Activated effector memory CD4-positive, alpha-beta T cell treated with anti-CD3 and anti-CD28 coated beads, Interleukin-2, amount 50 U/mL, for 16 hours (primary cell): Measurements from ENCODE around the gene SERTAD3.
"Not testable (repeated sequence)": the region's sequence is repeated elsewhere in the genome, so short reads cannot be mapped to it uniquely, and the experiment has no call there.

Experiments used
- DNase-seq: peaks from one replicate; pipeline ENCODE4 v3.0.0-alpha.2; 2020

The SERTAD3 gene

GRCh38 chr19:40457953-40458596 lies 13.9 kb upstream of the SERTAD3 start:
- no peak for DNase-seq

- no peak for DNase-seq
Observed at GRCh38 chr19:40457048-40457447, 12.9 kb upstream of the SERTAD3 start.

- DNase-seq = not testable (repeated sequence)
Observed at GRCh38 chr19:40453943-40454342, 9.8 kb upstream of the SERTAD3 start.

- no peak for DNase-seq
Observed at GRCh38 chr19:40453151-40453735, 9.1 kb upstream of the SERTAD3 start.

- DNase-seq = no peak
Observed at GRCh38 chr19:40452016-40452415, 7.9 kb upstream of the SERTAD3 start.

GRCh38 chr19:40450664-40451063 lies 6.5 kb upstream of the SERTAD3 start:
- DNase-seq = no peak

- no peak for DNase-seq
Observed at GRCh38 chr19:40449506-40449905, 5.4 kb upstream of the SERTAD3 start.

GRCh38 chr19:40446263-40446784 lies 2.2 kb upstream of the SERTAD3 start:
- DNase-seq = no peak

- no peak for DNase-seq
Observed at GRCh38 chr19:40445780-40446262, 1.7 kb upstream of the SERTAD3 start.

GRCh38 chr19:40444825-40445312 lies 734 bp upstream of the SERTAD3 start:
- DNase-seq = no peak

GRCh38 chr19:40443131-40443999 lies 770 bp downstream of the SERTAD3 start:
- DNase-seq = peak; percentile 100

GRCh38 chr19:40442328-40443130 lies 1.6 kb downstream of the SERTAD3 start:
- peak; percentile 65 for DNase-seq

- DNase-seq = no peak
Observed at GRCh38 chr19:40441719-40442253, 2.3 kb downstream of the SERTAD3 start.

- no peak for DNase-seq
Observed at GRCh38 chr19:40438284-40438683, 5.9 kb downstream of the SERTAD3 start.

- peak; percentile 84 for DNase-seq
Observed at GRCh38 chr19:40433391-40434216, 10.5 kb downstream of the SERTAD3 start.

GRCh38 chr19:40432760-40433159 lies 11.4 kb downstream of the SERTAD3 start:
- not testable (repeated sequence) for DNase-seq

GRCh38 chr19:40431698-40432097 lies 12.4 kb downstream of the SERTAD3 start:
- no peak for DNase-seq

- DNase-seq = not testable (repeated sequence)
Observed at GRCh38 chr19:40430242-40430641, 13.9 kb downstream of the SERTAD3 start.

GRCh38 chr19:40428197-40428596 lies 15.9 kb downstream of the SERTAD3 start:
- not testable (repeated sequence) for DNase-seq

GRCh38 chr19:40425450-40426287 lies 18.5 kb downstream of the SERTAD3 start, which contains the start of gene SERTAD1:
TSS of gene SERTAD1 (minus strand) at chr19:40425992. CDS start at chr19:40423546, 2,446 bp downstream.
- peak; percentile 100 for DNase-seq
